Stimulated activated naive CD4-positive, alpha-beta T cell (primary cell): ENCODE results near the gene PFN1.
"Not testable (repeated sequence)": the region's sequence is repeated elsewhere in the genome, so short reads cannot be mapped to it uniquely, and the experiment has no call there.

Source experiments
- DNase-seq, 6 experiments: peaks; one replicate each; lab custom pipeline; 2025; lab: John Stamatoyannopoulos, UW

The PFN1 gene

DNA sequence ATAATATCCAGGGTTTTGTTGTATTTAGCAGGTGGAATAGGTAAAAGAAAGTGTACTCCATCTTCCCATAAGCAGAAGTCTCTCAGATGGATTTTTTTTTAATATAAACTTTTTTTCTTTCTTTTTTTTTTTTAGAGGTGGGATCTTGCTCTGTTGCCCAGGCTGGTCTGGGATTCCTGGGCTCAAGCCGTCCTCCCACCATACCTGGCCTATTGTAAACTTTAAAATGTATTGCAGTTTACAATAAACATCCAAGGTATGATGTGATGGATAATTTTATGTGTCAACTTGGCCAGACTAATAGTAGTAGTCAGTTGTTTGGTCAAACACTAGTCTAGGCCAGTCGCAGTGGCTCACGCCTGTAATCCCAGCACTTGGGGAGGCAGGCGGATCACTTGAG, 27.0 kb downstream of the PFN1 start:
- DNase-seq = no peak

DNA sequence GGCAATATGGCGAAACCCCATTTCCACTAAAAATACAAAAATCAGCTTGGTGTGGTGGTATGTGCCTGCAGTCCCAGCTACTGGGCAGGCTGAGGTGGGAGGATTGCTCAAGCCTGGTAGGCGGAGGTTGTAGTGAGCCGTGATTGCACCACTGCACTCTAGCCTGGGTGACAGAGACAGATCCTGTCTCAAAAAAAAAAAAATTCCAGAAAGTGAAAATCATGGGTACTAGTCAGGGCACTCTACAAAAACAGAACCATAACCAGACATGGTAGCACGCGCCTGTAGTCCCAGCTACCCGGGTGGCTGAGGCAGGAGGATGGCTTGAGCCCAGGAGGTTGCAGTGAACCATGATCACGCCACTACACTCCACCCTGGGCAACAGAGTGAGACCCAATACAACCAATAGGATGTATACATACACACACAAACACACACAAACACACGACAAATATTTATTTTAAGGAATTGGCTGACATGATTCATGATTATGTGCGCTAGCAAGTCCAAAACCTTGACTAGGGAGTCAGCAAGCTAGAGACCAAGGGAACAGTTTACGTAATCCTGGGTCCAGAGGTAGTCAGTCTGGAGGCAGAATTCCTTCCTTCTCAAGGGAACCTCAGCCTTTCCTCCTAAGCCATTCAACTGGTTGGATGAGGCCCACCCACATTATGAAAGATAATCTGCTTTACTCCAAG, 27.8 kb downstream of the PFN1 start:
- no peak for DNase-seq

- no peak for DNase-seq
These were observed 28.8 kb downstream of the PFN1 start for GRCh38 chr17:4919511-4920047.

DNA sequence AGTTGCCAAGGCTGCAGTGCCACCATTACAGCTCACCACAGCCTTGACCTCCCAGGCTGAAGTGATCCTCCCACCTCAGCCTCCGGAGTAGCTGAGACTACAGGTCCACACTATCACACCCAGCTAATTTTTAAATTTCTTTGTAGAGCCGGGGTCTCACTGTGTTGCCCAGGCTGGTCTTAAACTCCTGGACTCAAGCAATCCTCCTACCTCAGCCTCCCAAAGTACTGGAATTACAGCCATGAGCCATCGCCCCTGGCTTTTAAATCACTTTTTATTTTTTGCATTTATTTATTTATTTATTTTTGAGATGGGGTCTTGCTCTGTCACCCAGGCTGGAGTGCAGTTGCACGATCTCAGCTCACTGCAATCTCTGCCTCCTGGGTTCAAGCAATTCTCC, 33.8 kb downstream of the PFN1 start:
- not testable (repeated sequence) for DNase-seq

GRCh38 chr17:4913994-4914393, 34.3 kb downstream of the PFN1 start:
- no peak for DNase-seq

GRCh38 chr17:4908711-4909496, 39.4 kb downstream of the PFN1 start:
- DNase-seq = peak; percentile 46 to 76 (median 57)

GRCh38 chr17:4908301-4908700, 40.0 kb downstream of the PFN1 start:
- peak in 1 of 6 experiments; percentile 24 for DNase-seq

GRCh38 chr17:4906642-4907041, 41.7 kb downstream of the PFN1 start:
- DNase-seq = not testable (repeated sequence)

DNA sequence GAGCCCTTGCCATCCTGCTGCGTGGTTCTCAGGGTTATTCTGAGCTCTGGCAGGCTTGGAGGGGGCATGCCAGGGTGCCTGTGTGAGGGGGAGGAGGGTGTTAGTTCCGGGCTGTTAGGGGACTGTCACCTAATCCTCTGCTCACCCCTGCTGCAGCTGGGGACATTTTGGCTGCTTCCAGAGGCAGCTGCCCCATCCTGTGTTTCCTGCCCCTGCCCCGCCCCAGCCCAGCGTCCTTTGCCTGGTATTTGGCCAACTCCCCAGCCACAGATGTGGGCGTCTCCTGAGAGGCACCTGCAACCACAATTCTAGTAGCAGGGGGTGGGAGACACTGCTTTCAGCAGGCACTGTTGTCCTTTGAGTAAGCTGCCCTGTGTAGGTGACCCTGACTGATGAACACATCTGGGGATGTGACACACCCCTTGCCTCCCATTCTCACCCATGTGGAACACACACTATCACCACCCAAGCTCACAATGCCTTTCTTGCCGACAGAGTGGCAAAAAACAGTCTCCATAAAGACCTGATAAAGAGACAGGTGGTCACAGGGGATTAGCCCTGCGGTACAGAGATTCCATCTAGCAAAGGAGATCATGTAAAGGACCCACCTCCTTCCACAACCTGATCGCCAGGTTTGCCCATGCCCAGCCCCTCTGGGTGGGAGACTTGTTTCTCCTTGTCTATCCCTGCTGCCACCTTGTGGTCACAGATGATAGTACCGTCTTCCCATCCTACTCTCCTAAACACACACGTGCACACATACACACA, 45.1 kb downstream of the PFN1 start, which contains the start of gene CHRNE:
CHRNE (minus strand) TSS at position 48 of the 768 bp plus-strand sequence; CDS start at position 13, 35 bp downstream.
- DNase-seq = peak; percentile 52 to 80 (median 66)

- DNase-seq = no peak
These were observed 45.8 kb downstream of the PFN1 start for GRCh38 chr17:4902540-4902939.

GRCh38 chr17:4901648-4902344, 46.5 kb downstream of the PFN1 start:
- peak in 4 of 6 experiments; percentile 20 to 66 (median 44) for DNase-seq

DNA sequence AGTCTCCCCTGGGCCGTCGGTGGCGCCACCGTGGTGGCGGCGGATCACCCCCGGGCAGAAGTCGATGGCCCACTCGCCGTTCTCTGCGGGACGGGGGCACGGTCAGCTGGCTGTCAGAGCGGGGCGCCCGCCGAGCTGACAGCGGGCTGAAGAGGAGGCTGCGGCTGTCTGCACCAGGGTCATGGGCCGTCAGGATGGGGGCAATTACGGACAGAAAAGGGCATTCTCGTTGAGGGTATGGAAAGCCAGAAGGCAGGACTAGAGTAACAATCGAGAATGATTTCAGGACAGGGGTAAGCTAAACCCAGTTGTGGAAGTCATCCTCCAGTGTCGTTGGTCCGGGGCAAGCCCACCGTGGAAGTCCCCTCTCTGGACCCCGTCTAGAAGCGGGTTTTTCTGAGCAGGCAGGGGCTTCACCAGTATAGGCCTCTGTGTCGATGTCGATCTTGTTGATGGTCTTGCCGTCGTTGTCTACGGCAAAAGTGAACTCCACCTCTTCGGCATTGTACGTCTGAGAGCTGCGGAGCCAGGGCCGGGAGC, 47.2 kb downstream of the PFN1 start:
- peak in 2 of 6 experiments; percentile 39 to 66 for DNase-seq

DNA sequence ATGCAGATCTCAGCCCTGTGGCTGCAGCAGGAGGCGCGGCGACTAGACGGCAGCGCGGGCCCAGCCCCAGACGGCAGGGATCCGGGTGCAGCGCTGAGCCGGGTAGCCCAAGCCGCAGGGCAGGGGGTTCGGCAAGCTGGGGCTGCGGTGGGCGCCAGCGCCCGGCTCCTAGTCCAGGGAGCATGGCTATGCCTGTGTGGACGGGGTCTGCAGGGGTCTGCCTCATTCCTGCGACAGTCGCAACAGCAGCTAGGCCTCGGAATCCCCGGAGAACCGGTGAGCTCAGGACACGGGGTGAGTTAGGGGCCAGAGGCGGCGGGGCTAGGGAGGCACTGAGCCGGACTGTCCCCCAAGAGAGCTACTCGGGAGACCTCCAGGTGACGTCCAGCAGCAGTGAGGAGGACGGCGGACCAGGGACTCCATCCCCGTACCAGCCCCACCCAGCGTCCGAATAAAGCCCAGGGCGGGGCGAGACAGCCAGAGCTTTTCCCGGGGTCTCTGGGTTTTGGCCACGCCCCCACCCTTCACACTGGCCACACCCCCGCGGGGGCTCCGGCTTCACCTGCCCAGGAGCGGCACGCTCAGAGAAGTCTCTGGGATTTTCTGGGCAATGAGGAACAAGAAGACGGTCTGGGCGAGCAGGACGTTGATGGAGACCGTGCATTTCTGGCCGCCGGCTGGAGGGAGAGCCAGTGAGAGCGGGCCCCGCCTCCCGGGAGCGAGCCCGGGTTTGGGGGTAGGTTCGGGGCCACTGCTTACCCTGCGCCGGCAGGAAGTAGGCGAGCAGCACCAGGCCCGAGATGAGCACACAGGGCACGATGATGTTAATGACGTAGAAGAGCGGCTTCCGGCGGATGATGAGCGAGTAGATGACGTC, 47.9 kb downstream of the PFN1 start:
- DNase-seq = peak; percentile 42 to 86 (median 70)

GRCh38 chr17:4899341-4900230, 48.7 kb downstream of the PFN1 start, which contains the start of gene C17orf107:
Gene C17orf107 (plus strand): TSS chr17:4899536. CDS start chr17:4899763, 227 bp downstream.
- DNase-seq = peak; percentile 87 to 93 (median 91)

- DNase-seq = no peak
These were observed 49.4 kb downstream of the PFN1 start for GRCh38 chr17:4898927-4899326.

DNA sequence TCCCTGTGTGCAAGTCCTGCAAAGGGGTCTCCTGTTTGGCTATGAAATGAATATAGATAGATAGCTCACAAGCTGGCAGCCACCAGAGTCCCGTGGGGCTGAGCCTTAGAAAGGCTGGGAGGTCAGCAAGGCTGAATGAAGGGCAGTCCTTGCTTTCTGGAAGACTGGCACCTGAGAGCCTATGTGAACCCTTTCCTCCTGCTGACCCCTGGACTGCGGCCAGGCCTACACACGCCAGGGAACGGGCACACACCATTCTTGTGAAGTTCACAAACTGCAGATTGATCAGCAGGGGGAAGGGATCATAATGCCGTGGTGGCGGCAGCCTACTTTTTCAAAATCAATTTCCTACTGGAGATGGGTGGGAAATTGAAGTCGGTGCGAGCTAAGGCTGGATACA, 50.0 kb downstream of the PFN1 start:
- peak in 1 of 6 experiments; percentile 11 for DNase-seq

GRCh38 chr17:4897785-4898184, 50.5 kb downstream of the PFN1 start:
- no peak for DNase-seq

DNA sequence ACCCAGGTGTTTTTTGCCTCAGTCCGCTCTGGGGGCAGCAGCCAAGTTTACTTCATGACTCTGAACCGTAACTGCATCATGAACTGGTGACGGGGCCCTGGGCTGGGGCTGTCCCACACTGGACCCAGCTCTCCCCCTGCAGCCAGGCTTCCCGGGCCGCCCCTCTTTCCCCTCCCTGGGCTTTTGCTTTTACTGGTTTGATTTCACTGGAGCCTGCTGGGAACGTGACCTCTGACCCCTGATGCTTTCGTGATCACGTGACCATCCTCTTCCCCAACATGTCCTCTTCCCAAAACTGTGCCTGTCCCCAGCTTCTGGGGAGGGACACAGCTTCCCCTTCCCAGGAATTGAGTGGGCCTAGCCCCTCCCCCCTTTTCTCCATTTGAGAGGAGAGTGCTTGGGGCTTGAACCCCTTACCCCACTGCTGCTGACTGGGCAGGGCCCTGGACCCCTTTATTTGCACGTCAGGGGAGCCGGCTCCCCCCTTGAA, 51.1 kb downstream of the PFN1 start:
- no peak for DNase-seq
